GM20431 (cell line): ENCODE results near the gene NUDT8.
"Not testable (repeated sequence)": the region's sequence is repeated elsewhere in the genome, so short reads cannot be mapped to it uniquely, and the experiment has no call there.

Source experiments
- in situ Hi-C: fragments of 300-500 bp; cut with MseI, MboI; formaldehyde crosslinking; loops from one replicate; pipeline ENCODE4 v1.15.0; 2020; ENCODE audit warnings: low sequenced_read_pairs; ENCODE audit not compliant: unreplicated experiment

The NUDT8 gene

GRCh38 chr11:67662142-67662834 is 32.6 kb upstream of the NUDT8 start:
- in situ Hi-C loops: no loop called here

- in situ Hi-C loops: not testable (repeated sequence)
Observed at GRCh38 chr11:67660752-67661151, 31.0 kb upstream of the NUDT8 start.

- in situ Hi-C loops: not testable (repeated sequence)
Observed at GRCh38 chr11:67659651-67660165, 30.0 kb upstream of the NUDT8 start.

DNA sequence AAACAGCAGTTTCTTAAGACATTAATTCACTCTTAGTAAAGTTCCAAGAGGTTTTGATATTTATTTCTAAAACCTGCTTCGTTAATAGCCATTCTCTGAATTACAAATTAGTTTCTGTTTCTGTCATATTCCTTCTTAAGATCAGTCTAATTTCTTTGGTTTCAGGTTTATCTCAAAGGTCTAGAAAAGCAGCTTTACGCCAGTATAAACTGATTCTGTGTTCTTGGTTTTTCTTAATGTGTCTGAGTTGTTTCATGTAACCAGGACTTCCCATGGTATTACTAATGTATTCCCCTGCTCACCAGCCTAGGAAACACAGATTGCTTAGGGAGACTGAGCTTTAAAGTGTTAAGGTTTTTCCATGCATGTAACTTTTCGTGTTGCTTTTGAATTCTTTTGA is 27.6 kb upstream of the NUDT8 start:
- in situ Hi-C loops: no loop called here

GRCh38 chr11:67656278-67656922 is 26.7 kb upstream of the NUDT8 start:
- in situ Hi-C loops: no loop called here

- in situ Hi-C loops: no loop called here
Observed at GRCh38 chr11:67654225-67654624, 24.5 kb upstream of the NUDT8 start.

DNA sequence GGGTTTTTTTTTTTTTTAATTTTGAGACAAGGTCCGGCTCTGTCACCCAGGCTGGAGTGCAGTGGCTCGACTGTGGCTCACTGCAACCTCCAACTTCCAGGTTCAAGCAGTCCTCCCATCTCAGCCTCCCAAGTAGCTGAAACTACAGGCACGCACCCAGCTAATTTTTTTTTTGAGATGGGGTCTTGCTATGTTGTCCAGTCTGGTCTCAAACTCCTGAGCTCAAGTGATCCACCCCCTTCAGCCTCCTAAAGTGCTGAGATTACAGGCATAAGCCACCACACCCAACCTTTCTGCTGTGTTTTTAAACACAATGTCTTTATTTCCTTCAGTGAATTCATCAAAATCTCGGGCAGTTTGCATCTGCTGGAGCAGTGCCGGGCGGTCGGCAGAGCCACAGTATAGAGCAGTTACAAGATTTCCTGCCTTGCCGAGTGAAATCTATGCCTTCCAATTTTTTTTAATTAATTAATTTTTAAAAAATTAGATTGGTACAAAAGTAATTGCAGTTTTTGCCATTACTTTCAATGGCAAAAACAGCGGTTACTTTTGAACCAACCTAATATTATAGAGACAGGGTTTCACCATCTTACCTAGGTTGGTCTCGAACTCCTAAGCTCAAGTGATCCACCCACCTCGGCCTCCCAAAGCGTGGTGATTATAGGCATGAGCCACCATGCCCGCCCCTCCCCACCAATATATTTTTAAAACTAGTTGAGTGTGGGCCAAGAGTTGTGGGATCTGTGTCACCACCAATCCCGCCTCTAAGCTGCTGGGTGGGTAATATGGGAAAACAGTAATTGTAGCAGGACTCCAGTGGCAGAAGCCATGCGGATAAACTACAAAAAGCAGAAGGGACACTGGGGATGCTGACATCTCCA is 23.5 kb upstream of the NUDT8 start:
- in situ Hi-C loops: no loop called here

DNA sequence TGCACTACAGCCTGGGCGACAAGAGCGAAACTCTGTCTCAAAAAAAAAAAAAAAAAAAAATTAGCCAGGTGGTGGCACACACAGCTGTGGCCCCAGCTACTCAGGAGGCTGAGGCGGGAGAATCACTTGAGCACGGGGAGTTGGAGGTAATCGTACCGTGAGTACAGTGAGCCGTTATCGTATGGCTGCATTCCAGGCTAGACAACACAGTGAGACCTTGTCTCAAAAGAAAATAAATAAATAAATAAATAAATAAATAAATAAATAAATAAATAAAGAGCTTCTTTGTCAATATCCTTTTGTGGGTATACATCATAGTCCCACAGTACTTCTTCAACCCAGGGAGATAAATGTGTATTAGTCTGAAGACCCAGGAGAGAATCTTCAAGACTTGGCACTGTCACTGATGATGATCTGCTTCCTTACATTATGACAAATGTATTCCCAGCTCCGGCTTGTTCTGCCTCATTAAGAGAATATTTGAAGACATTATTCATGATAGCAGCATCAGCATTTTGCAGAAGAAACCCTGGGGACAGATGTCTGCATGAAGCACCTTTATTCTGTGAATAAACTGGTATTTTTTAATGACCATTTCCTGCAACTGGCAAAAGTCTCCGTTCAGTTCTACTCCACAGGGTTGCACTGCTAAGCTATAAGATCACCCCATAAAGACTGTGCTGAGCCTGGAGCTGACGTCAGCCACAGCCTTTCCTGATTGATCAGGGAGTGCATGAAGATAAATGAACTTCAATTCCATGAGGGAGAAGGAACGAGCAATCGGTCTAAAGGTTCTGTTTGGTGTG is 22.4 kb upstream of the NUDT8 start:
- in situ Hi-C loops: no loop called here

DNA sequence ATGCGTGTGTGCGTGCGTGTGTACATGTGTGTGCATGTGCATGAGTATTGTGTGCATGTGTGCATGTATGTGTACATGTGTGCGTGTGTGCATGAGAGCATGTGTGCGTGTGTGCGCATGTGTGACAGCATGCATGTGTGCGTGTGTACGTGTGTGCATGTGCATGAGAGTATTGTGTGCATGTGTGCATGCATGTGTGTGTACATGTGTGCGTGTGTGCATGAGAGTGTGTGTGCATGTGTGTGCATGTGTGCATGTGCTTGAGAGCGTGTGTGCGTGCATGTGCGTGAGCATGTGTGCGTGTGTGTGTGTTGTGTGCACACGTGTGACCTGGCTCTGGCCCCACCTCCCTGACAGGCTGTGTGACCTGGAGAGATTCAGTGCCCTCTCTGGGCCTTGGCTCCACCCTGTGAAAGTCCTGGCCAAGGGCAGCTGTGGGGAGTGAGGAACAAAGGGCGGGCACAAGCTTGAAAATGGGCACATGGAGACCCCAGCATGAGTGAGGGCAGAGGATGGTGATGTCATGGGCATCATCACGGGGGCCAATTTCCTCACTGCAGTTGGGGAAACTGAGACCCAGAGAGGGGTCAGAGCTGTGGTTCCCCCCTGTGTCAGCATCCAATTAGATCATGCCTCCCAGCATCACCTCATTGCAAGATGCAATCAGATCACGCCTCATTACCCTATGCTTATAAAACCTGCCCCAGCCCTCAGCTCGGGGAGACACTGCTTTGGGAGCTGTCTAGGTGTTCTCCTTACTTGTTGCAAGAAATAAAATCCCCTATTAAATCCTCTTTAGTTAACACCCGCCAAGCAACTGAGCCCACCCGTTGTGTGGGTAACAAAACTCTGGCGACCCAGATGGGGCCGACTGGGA is 20.1 kb upstream of the NUDT8 start:
- in situ Hi-C loops: no loop called here

GRCh38 chr11:67648796-67649613 is 19.3 kb upstream of the NUDT8 start:
- in situ Hi-C loops: no loop called here

- in situ Hi-C loops: no loop called here
Observed at GRCh38 chr11:67648140-67648795, 18.5 kb upstream of the NUDT8 start.

DNA sequence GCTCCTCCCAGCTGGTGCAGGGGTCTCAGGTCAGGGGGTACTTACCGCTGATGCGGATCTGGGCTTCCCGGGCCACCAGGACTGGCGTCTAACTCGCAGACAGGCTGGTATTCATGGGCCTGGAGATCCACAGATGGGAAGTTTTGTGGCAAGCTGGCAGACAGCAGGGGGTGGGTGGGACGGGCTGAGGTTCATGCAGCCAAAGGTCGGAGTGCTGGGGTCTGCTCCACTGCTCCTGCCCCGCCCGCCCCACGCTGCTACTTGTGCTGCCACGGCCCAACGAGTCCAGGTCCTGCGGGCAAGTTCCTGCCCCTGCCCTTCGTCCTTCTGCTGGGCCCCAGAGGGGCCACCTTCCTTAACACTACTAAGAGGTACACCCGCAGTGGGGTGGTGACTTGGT is 17.7 kb upstream of the NUDT8 start:
- in situ Hi-C loops: no loop called here

DNA sequence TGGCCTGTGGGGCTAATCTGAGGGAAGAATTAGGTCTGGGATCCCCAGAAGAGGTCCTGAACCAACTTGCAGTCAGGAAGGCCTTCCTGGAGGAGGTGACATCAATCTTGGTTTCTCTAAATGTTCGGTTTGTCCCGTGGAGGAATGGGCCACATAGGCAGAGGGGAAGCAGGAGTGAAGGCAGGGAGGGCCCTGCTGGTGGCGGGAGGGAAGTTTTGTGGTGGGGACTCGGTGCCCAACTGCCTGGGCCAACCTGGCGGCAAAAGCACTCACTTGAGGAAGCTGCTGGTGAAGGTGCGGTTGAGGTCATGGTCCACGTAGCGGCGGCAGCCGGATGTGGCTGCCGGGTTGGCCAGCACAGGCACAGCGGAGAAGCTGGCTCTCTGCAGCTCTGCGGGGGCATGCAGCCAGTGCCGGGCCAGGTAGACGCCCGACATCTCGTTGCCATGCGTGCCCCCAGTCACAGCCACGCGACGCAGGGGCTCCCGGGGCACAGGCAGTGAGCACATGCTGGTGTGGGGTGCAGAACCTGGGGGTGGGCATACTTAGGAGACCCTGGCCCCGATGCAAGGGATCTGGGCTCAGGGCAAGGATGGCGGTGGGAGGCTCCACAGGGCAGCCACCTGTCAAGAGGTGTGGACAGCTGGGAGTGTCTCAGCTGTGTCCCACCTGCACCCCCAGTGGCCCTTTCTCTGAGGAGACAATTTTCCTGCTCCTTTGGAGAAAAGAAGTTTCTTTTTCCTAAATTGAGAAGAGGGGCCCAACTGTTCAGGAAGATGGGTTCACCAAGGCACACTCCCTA is 17.0 kb upstream of the NUDT8 start:
- in situ Hi-C loops: no loop called here

DNA sequence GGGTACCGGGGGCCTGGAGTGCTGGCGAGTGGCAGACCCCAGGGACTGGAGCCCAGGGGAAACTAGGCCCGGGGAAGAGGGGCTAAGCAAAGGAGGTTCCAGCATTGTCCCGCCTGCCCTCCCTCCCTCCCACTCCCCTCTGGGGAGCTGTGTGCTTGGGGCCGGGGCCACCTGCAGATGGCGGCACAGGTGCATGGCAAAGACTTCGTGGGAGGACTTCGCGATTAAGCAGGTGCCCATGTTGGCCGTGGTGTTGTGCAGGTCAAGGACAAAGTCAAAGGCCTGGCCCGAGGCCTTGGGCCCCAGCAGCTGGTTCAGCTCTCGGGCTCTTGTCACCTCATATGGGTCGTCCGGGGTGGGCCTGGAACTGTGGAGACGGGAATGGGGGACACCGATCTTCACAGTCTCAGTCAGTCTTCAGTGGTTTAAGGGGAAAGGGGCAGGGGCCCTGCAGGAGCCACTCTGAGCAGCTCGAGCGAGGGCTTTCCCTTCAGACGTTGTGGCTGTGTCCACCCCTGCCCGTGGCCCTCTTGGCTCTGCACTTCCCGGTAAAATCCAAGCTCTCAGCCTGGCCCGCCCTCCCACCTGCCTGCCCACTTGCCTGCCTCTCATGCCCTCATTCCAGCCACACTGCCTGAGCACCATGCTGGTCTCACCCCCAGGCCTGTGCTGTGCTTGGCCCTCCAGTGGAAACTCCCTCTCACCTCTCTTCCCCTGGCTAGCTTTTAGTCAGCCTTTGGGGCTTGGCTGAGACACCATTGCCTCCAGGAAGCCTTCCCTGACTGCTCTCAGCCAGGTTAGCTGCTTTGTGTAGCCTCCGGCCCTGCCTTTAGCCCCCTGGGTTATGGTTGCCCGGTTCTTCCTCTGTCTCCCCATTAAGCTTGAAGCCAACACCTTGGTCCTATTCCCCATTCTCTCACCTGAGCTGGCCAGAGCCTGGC is 16.1 kb upstream of the NUDT8 start:
- in situ Hi-C loops: no loop called here

DNA sequence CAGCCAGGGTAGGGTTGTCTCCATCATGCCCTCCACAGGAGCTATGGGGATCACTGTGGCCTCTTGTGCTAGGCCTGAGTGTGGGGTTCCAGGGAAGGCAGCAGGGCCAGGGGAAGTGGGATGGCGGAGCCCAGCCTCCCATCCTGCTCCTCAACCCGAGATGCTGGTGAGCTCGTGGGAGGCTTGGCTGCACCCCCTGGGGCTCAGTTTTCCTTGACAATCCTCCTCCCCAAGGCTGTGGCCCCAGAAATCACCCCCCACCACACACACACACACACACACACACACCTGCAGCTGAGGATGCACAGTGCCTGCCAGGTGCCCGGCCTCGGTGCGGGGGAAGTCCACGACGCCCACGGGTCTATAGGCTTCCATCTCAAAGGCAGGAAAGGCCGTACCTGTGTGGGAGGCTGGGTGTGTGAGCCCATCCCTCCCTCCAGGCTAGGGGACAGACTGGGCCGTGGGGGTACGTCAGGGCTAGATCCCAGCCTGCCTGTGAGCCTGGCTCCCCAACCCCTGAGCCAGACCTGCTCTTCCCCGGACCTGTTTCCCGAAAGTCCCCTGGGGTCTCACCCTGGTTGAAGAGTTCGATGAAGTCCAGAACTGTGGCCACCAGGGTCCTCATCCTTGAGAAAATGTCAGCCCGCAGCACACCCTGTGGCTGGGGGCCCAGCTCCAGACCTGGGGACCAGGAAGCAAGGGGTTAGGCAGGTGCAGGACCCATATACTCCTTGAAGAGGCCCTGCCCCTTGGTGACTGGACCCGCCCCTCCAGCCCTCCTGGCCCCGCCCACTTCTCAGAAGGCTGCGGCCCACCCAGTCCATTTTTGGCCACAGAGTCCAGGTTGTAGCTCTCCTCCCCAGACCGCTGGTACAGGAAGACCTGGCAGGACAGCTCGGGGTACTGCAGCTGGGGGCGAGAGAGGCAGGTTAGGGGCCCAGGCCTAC is 15.0 kb upstream of the NUDT8 start:
- in situ Hi-C loops: no loop called here
